Panc1 (cell line): ENCODE measurements around the gene GUCY1A1. TPM values are rescaled to one million over a fixed set of nuclear protein-coding genes. Genes with fewer than 3 reads are reported as not detected.

Experiments
- ATAC-seq: fragments of 200-7000 bp; cut with Tn5 transposase; 2 replicates; pipeline ENCODE4 v1.9.1; 2020; ENCODE audit warnings: mild to moderate bottlenecking, moderate library complexity
- BruUV-seq: library from RNA; stranded (reverse); fragments of 400-500 nt; replicated peaks from 2 replicates; lab custom pipeline; 2021; lab: Mats Ljungman, UMichigan
- CTCF ChIA-PET: fragments of 300-600 bp; sonication (Branson Sonifier 250); formaldehyde crosslinking; loops from one replicate; lab custom pipeline; 2022; ENCODE audit warnings: antibody characterized with exemption; lab: Charles Lee
- POLR2A ChIA-PET: fragments of 300-600 bp; sonication (Branson Sonifier 250); formaldehyde crosslinking; loops from one replicate; lab custom pipeline; 2022; ENCODE audit warnings: antibody characterized with exemption; lab: Charles Lee
- DNase-seq: peaks from one replicate; pipeline ENCODE4 v3.0.0-alpha.2; 2010; ENCODE audit warnings: low read depth, low spot score
- H3K27ac ChIP-seq: 2 replicates; pipeline ENCODE4 v1.5.1; 2011; ENCODE audit warnings: mild to moderate bottlenecking, low read length, inconsistent platforms
- H3K27me3 ChIP-seq: fragments of 200-500 bp; sonication (Bioruptor generic); 2 replicates; pipeline ENCODE4 v1.6.0; 2014; ENCODE audit warnings: low read length, inconsistent platforms; ENCODE audit not compliant: control insufficient read depth, insufficient read depth
- H3K36me3 ChIP-seq: fragments of 200-500 bp; sonication (Bioruptor generic); 2 replicates; pipeline ENCODE4 v1.5.1; 2014; ENCODE audit warnings: inconsistent platforms, mild to moderate bottlenecking, low read length, moderate library complexity; ENCODE audit not compliant: control insufficient read depth, insufficient read depth
- H3K4me1 ChIP-seq: 2 replicates; pipeline ENCODE4 v1.5.1; 2011; ENCODE audit warnings: inconsistent platforms, mild to moderate bottlenecking, low read length, moderate library complexity; ENCODE audit not compliant: control insufficient read depth, insufficient read depth
- H3K4me3 ChIP-seq, 2 experiments: 2 replicates each; pipeline ENCODE4 v1.5.1; 2011 to 2012; ENCODE audit warnings: low read depth in 2 of 2, low read length in 2 of 2, mild to moderate bottlenecking in 2 of 2, inconsistent platforms in 1 of 2, moderate library complexity in 1 of 2
- H3K9me3 ChIP-seq: fragments of 200-500 bp; sonication (Bioruptor generic); 2 replicates; pipeline ENCODE4 v1.5.1; 2014; ENCODE audit warnings: low read depth, mild to moderate bottlenecking, inconsistent platforms, low read length, moderate library complexity; ENCODE audit not compliant: control insufficient read depth, insufficient read depth
- CTCF ChIP-seq: fragments of 450-650 bp; IDR thresholded peaks from 2 replicates; pipeline ENCODE4 v1.5.1; 2017; ENCODE audit warnings: mild to moderate bottlenecking
- POLR2AphosphoS5 ChIP-seq: IDR thresholded peaks from 2 replicates; pipeline ENCODE4 v1.6.1; 2012; ENCODE audit warnings: mild to moderate bottlenecking, low read depth, low read length, moderate library complexity
- SIN3A ChIP-seq: IDR thresholded peaks from 2 replicates; pipeline ENCODE4 v1.6.1; 2012; ENCODE audit warnings: low read depth, mild to moderate bottlenecking, low read length, moderate library complexity, borderline replicate concordance; ENCODE audit not compliant: insufficient read depth
- TCF7L2 ChIP-seq: IDR thresholded peaks from 2 replicates; pipeline ENCODE4 v1.6.1; 2011; ENCODE audit warnings: mild to moderate bottlenecking, low read depth, low read length, inconsistent platforms
- in situ Hi-C: cut with HindIII; loops from 2 replicates; pipeline ENCODE4 v1.10.0; 2016; ENCODE audit warnings: low sequenced_read_pairs, low pct_unique_long_range_greater_than_20kb
- intact Hi-C: fragments of 100-400 bp; cut with micrococcal nuclease; formaldehyde crosslinking; loops from one replicate; pipeline ENCODE4 v1.10.0; 2022; ENCODE audit not compliant: unreplicated experiment
- total RNA-seq: library from RNA; stranded (reverse); gene quantifications from one replicate; pipeline ENCODE4 v1.2.1, GENCODE V29; 2021; ENCODE audit not compliant: unreplicated experiment
- TF ChIP-seq, protein P1 (sequence below), 2 experiments: IDR thresholded peaks; 2 replicates each; pipeline ENCODE4 v1.6.1; 2011 to 2012; ENCODE audit warnings: low read depth in 2 of 2, control low read depth in 1 of 2, low read length in 1 of 2, mild to moderate bottlenecking in 1 of 2, moderate library complexity in 1 of 2; ENCODE audit not compliant: insufficient read depth in 1 of 2

GUCY1A1 gene
- total RNA-seq, 1 experiment from 2014 or later: 0.57 TPM

DNA sequence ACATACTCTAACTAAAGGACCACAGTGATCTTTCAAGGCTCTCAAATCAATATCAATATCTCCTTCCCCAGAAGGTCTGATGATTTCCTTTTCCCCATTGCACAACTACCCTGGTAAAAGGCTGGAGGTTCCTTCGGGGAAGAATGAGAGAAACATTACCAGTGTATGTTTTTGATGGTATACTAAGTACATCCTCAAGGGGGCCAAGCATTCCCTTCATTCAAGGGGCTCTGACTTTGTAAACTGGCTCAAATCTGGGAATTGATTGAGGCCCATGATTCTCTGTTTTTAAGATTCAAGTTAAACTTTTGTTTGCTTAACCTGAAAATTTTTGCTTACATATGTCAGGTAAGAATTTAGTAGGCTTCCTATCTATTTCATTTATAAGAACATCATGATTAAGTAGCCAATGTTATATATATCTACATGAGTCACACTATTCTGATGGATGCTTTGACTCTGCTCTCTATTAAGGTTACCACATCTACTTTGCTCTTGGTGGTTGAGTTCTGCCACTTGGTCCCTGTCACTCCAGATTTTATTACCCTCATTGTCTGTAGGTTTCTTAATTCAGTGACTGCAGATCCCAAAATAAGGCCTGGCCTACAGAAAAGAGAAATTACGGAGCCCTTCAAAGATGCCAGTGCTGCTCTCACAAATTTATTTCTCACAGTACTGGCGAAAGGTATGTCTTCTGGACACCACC, 75.8 kb downstream of the GUCY1A1 start:
- ATAC-seq (no peak), DNase-seq (no peak)
- no peaks in the 10 kb centered on the region for H3K27me3 ChIP-seq
- ChIA-PET CTCF (no interaction called here), POLR2A (no interaction called here)
- no peak overlapping the region for H3K4me3 ChIP-seq
- TF ChIP-seq CTCF: no peak
- TF ChIP-seq TCF7L2: no peak
- no peak for TF ChIP-seq SIN3A
- TF ChIP-seq, protein P1, sequence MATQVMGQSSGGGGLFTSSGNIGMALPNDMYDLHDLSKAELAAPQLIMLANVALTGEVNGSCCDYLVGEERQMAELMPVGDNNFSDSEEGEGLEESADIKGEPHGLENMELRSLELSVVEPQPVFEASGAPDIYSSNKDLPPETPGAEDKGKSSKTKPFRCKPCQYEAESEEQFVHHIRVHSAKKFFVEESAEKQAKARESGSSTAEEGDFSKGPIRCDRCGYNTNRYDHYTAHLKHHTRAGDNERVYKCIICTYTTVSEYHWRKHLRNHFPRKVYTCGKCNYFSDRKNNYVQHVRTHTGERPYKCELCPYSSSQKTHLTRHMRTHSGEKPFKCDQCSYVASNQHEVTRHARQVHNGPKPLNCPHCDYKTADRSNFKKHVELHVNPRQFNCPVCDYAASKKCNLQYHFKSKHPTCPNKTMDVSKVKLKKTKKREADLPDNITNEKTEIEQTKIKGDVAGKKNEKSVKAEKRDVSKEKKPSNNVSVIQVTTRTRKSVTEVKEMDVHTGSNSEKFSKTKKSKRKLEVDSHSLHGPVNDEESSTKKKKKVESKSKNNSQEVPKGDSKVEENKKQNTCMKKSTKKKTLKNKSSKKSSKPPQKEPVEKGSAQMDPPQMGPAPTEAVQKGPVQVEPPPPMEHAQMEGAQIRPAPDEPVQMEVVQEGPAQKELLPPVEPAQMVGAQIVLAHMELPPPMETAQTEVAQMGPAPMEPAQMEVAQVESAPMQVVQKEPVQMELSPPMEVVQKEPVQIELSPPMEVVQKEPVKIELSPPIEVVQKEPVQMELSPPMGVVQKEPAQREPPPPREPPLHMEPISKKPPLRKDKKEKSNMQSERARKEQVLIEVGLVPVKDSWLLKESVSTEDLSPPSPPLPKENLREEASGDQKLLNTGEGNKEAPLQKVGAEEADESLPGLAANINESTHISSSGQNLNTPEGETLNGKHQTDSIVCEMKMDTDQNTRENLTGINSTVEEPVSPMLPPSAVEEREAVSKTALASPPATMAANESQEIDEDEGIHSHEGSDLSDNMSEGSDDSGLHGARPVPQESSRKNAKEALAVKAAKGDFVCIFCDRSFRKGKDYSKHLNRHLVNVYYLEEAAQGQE (IDR thresholded peaks at IDR 0.05; ENCODE audit: insufficient read depth in 1 of 2, low read depth in 2 of 2, low read length in 1 of 2): no peak
- TF ChIP-seq POLR2AphosphoS5: no peak
- in situ Hi-C loops (no loop called here), intact Hi-C loops (no loop called here)
- H3K27ac ChIP-seq: no peak overlapping the region
- no peaks in the 10 kb centered on the region for H3K9me3 ChIP-seq
- BruUV-seq: no TSS peak
- no peaks in the 10 kb centered on the region for H3K4me1 ChIP-seq
- H3K36me3 ChIP-seq: no peaks in the 10 kb centered on the region

- in situ Hi-C loops: no loop called here
- Histone ChIP-seq H3K9me3 (no peaks in the 10 kb centered on the region), H3K4me1 (no peaks in the 10 kb centered on the region), H3K4me3 (no peak overlapping the region), H3K36me3 (no peaks in the 10 kb centered on the region), H3K27ac (no peak overlapping the region), H3K27me3 (no peaks in the 10 kb centered on the region)
- CTCF ChIA-PET: no interaction called here
- POLR2A ChIA-PET: no interaction called here
- no TSS peak for BruUV-seq
- DNase-seq (no peak), ATAC-seq (no peak)
- intact Hi-C loops: no loop called here
- TF ChIP-seq POLR2AphosphoS5: no peak
- no peak for TF ChIP-seq SIN3A
- TF ChIP-seq, protein P1 (IDR thresholded peaks at IDR 0.05; ENCODE audit: insufficient read depth in 1 of 2, low read depth in 2 of 2, low read length in 1 of 2): no peak
- no peak for TF ChIP-seq CTCF
- no peak for TF ChIP-seq TCF7L2
Observed at GRCh38 chr4:155745984-155746383, 79.3 kb downstream of the GUCY1A1 start.
